ENCODE data around the gene SPEM3. TPM values are rescaled to one million over a fixed set of nuclear protein-coding genes. Genes with fewer than 3 reads are reported as not detected.

Gene SPEM3
- total and polyA plus RNA-seq, 10 of the 15 experiments (the other 5 are each of a cell fraction or from before 2014, with no cell fraction given): not detected

GRCh38 chr17:7414837-7415236 is 13.8 kb upstream of the SPEM3 start:
- Histone ChIP-seq H2AFZ (ENCODE audit: control insufficient read depth, low read depth, low read length) (no peak overlapping the region), H3K79me2 (ENCODE audit: control insufficient read depth, insufficient read depth, low read length) (no peaks in the 10 kb centered on the region), H4K20me1 (ENCODE audit: control insufficient read depth, insufficient read depth) (no peaks in the 10 kb centered on the region), H3K4me1 (ENCODE audit: control insufficient read depth, insufficient read depth, low read length) (no peaks in the 10 kb centered on the region), H3K4me3 (no peak overlapping the region), H3K27me3 (replicated peaks in 1 of 2; ENCODE audit: control insufficient read depth in 2 of 2, insufficient read depth in 2 of 2, low read length in 1 of 2) (no peaks in the 10 kb centered on the region; a peak in 2 of 4 replicates), H3K4me2 (ENCODE audit: control insufficient read depth, insufficient read depth) (no peak overlapping the region), H3K9ac (ENCODE audit: control insufficient read depth, insufficient read depth, low read length) (no peak overlapping the region), H3K9me3 (replicated peaks; ENCODE audit: control insufficient read depth, insufficient read depth, low read length) (no peaks in the 10 kb centered on the region), H3K36me3 (ENCODE audit: control insufficient read depth in 2 of 2, insufficient read depth in 2 of 2, low read length in 1 of 2) (no peaks in the 10 kb centered on the region), H3K27ac (ENCODE audit: control insufficient read depth, insufficient read depth) (no peak overlapping the region)
- TF ChIP-seq MAX (IDR thresholded peaks at IDR 0.05; ENCODE audit: low read depth, low read length): no peak
- no peak for TF ChIP-seq SUZ12 (IDR thresholded peaks at IDR 0.05; ENCODE audit: unreplicated experiment)
- TF ChIP-seq ZBTB33 (IDR thresholded peaks at IDR 0.05): no peak
- no peak for TF ChIP-seq GABPA (IDR thresholded peaks at IDR 0.05; ENCODE audit: low read depth)
- no peak for TF ChIP-seq PAX5 (IDR thresholded peaks at IDR 0.05; ENCODE audit: borderline replicate concordance, low read depth, low read length)
- no peak for TF ChIP-seq RAD51 (IDR thresholded peaks at IDR 0.05)
- TF ChIP-seq ATF7 (IDR thresholded peaks at IDR 0.05; ENCODE audit: low read depth): no peak
- no peak for TF ChIP-seq MTA3 (IDR thresholded peaks at IDR 0.05; ENCODE audit: borderline replicate concordance, low read length)
- TF ChIP-seq SPI1 (IDR thresholded peaks at IDR 0.05; ENCODE audit: borderline replicate concordance, insufficient read depth, low read depth, low read length): no peak
- TF ChIP-seq TBL1XR1 (IDR thresholded peaks at IDR 0.05; ENCODE audit: low read depth, low read length): no peak
- TF ChIP-seq HDAC6 (IDR thresholded peaks at IDR 0.05; ENCODE audit: unreplicated experiment): no peak
- TF ChIP-seq NR2C2 (IDR thresholded peaks at IDR 0.05; ENCODE audit: borderline replicate concordance, control insufficient read depth, insufficient read length, low read depth): no peak
- no peak for TF ChIP-seq MEF2A (IDR thresholded peaks at IDR 0.05; ENCODE audit: insufficient read depth, low read depth, low read length)
- TF ChIP-seq MXI1 (IDR thresholded peaks at IDR 0.05; ENCODE audit: low read depth, low read length): no peak
- no peak for TF ChIP-seq SREBF1 (IDR thresholded peaks at IDR 0.05; ENCODE audit: low read length)
- TF ChIP-seq SP1 (IDR thresholded peaks at IDR 0.05; ENCODE audit: low read depth, low read length): no peak
- no peak for TF ChIP-seq TCF12 (IDR thresholded peaks at IDR 0.05; ENCODE audit: low read depth, low read length)
- TF ChIP-seq KLF5 (IDR thresholded peaks at IDR 0.05; ENCODE audit: partially characterized antibody): no peak
- TF ChIP-seq WRNIP1 (IDR thresholded peaks at IDR 0.05; ENCODE audit: borderline replicate concordance, low read depth, low read length): no peak
- TF ChIP-seq RBBP5 (conservative IDR thresholded peaks at IDR 0.05): no peak
- intact Hi-C loops (cut with micrococcal nuclease; ENCODE audit: unreplicated experiment) (no loop called here), in situ Hi-C loops (cut with MboI) (no loop called here)
- no peak for FAIRE-seq
- RAD21 ChIA-PET (ENCODE audit: unreplicated experiment): no interaction called here
- SMC1A ChIA-PET (ENCODE audit: uncharacterized antibody, unreplicated experiment): no interaction called here
- 72% methylated on average over 14 of the region's 14 CpGs for WGBS (ENCODE audit: insufficient coverage, insufficient replicate concordance, low lambda C conversion rate, missing lambda C conversion rate)
- no peak for DNase-seq (ENCODE audit: low read depth, low spot score)
- ATAC-seq: no peak
- POLR2A ChIA-PET: no interaction called here
- CTCF ChIA-PET: no interaction called here
- BruUV-seq (replicated peaks): no TSS peak

Data from GM12878 (cell line).